Measurements from ENCODE around the gene TRIM56.

DNA sequence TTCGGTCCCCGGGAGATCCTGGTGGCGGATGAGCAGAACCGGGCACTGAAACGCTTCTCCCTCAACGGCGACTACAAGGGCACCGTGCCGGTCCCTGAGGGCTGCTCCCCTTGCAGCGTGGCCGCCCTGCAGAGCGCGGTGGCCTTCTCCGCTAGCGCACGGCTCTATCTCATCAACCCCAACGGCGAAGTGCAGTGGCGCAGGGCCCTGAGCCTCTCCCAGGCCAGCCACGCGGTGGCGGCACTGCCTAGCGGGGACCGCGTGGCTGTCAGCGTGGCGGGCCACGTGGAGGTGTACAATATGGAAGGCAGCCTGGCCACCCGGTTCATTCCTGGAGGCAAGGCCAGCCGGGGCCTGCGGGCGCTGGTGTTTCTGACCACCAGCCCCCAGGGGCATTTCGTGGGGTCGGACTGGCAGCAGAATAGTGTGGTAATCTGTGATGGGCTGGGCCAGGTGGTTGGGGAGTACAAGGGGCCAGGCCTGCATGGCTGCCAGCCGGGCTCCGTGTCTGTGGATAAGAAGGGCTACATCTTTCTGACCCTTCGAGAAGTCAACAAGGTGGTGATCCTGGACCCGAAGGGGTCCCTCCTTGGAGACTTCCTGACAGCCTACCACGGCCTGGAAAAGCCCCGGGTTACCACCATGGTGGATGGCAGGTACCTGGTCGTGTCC, 3.7 kb downstream of the TRIM56 start:
- TF ChIP-seq, protein P1, sequence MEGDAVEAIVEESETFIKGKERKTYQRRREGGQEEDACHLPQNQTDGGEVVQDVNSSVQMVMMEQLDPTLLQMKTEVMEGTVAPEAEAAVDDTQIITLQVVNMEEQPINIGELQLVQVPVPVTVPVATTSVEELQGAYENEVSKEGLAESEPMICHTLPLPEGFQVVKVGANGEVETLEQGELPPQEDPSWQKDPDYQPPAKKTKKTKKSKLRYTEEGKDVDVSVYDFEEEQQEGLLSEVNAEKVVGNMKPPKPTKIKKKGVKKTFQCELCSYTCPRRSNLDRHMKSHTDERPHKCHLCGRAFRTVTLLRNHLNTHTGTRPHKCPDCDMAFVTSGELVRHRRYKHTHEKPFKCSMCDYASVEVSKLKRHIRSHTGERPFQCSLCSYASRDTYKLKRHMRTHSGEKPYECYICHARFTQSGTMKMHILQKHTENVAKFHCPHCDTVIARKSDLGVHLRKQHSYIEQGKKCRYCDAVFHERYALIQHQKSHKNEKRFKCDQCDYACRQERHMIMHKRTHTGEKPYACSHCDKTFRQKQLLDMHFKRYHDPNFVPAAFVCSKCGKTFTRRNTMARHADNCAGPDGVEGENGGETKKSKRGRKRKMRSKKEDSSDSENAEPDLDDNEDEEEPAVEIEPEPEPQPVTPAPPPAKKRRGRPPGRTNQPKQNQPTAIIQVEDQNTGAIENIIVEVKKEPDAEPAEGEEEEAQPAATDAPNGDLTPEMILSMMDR (IDR thresholded peaks at IDR 0.05; ENCODE audit: low read depth, low read length) = no peak
- no peak for TF ChIP-seq EZH2phosphoT487 (IDR thresholded peaks at IDR 0.05; ENCODE audit: low read depth)

All from OCI-LY3 (cell line).